Measurements from ENCODE around the gene RNF32.
A peak's percentile ranks its signal among the peaks of the same experiment; 100 is the strongest.

RNF32 gene

DNA sequence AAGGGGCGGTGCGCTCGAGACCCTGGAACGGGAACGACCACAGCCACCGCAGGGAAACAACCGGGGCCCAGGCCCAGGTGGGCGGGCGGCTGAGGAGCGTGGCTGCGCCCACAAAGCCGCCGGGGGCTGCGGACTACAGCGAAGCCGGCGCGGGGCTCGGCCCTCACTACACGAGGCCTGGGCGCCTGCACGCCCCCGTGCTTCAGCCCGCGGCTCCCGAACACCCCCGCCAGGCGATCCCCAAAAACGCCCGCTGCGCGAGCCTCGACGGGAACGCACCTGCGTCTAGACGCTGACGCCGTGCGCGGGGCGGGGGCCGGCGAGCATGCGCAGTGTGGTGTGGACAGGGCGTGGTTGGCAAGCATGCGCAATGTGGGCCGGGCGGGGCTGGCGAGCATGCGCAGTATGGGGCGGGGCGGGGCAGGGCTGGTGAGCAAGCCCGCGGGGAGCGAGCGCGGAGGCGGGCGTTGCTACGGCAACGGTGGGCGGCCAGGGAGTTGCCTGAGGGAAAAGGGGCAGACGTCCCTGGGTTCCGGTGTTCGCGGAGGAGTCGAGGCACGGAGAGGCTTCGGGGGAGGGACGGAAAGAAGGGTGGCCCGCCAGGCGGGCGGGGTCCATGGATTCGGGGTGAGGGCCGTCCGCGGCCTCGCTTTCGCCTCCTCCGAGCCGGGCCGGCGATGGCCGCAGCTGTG, at the start of gene RNF32:
Gene RNF32, plus strand, starts transcription at position 518 of the 692 bp plus-strand sequence. CDS start 3,104 bp downstream, outside the sequence.
- DNase-seq (ENCODE audit: low spot score) = peak; percentile 100

- DNase-seq (ENCODE audit: low spot score) = no peak
These were observed 48.3 kb upstream of the RNF32 start for GRCh38 chr7:156592155-156592884.

GRCh38 chr7:156594283-156595080, 46.1 kb upstream of the RNF32 start:
- no peak for DNase-seq (ENCODE audit: low spot score)

DNA sequence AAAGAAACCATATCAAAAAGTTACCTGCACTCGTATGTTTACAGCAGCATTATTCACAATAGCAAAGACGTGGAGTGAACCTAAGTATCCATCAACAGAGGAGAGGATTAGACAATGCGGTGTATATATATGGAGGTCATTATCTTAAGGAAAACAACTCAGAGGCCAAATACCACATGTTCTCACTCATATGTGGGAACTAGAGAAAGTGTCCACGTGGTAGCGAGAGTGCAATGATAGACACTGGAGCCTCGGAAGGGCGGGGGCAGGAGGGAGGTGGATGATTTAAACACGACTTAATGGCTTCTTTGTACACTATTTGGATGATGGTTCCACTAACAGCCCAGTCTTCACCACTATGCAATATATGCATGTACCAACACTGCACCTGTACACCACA, 40.1 kb upstream of the RNF32 start:
- DNase-seq (ENCODE audit: low spot score) = no peak

DNA sequence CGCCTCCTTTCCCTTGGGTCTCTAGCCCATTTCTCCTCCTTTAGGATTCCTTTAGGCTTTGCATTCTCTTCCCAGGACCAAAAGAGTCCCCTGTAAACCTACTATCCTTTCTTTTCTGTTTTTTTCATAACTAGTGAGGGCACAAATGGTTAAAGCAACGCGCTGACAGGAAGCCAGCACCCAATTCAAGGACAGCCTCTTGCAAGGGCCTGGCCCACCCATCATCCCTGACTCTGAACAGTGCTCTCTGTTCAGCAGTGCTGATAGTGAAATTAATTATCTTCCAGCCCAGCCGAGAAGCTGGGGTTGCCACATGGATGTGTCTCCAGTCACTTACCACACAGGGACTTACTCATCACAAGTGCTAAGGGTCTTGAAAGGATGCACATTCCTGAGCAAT, 38.3 kb upstream of the RNF32 start:
- no peak for DNase-seq (ENCODE audit: low spot score)

DNA sequence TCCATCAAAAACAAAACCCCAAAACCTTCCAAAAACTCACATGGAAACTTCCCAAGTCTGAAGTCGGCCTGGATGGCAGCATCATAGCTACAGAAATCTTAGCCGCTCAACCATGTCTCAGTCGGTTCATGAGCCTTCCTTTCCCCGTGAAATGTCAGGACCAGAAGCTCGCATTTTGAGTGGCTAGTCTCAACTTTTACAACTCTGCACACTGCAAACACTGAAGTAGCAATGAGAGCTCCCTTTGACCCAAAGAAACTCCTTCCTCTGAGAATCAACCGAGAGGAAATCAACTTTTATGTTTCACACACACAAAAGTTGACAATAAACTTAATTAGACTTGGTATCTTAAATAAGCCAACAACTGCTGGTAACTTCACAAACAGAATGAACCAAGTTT, 37.6 kb upstream of the RNF32 start:
- DNase-seq (ENCODE audit: low spot score) = no peak

GRCh38 chr7:156603629-156604028, 36.9 kb upstream of the RNF32 start:
- DNase-seq (ENCODE audit: low spot score) = no peak

DNA sequence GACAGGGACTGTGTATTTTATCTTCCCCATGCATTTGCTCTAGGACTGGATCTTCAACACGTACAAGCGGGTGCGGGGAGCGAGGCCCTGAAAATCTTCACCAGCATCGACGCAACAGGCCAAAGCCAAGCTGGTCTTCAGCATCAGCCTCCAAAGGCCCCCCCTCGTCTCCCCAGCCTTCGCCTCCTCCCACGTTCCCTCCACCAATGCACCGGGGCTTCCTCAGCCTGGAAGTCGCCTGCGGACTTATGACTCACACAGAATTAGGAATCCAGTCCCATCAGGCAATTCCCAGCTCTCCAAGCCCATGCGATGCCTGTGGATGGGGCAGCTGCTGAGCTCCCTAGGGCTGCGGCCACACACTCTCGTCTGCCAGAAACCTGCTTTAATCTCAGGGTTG, 36.3 kb upstream of the RNF32 start:
- DNase-seq (ENCODE audit: low spot score) = no peak

- no peak for DNase-seq (ENCODE audit: low spot score)
These were observed 35.5 kb upstream of the RNF32 start for GRCh38 chr7:156604836-156605695.

DNA sequence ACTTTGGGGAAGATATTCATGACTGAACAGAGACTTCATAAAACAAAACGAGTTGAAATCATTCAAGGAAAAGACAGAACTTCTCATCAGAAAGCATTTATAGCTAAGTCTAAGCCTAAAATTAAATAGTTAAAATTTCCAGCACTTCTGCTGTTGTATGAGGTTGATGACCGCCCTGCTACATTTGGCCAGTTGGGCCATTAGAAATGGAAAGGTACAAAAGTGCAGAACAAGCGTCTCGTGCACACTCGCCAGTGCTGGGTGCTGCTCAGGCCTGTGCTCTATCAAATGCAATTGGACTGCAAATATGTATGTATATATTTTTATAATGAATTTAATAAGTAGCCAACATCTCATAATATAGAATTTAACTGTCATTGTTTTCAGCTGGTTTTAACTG, 34.4 kb upstream of the RNF32 start:
- DNase-seq (ENCODE audit: low spot score) = no peak

DNA sequence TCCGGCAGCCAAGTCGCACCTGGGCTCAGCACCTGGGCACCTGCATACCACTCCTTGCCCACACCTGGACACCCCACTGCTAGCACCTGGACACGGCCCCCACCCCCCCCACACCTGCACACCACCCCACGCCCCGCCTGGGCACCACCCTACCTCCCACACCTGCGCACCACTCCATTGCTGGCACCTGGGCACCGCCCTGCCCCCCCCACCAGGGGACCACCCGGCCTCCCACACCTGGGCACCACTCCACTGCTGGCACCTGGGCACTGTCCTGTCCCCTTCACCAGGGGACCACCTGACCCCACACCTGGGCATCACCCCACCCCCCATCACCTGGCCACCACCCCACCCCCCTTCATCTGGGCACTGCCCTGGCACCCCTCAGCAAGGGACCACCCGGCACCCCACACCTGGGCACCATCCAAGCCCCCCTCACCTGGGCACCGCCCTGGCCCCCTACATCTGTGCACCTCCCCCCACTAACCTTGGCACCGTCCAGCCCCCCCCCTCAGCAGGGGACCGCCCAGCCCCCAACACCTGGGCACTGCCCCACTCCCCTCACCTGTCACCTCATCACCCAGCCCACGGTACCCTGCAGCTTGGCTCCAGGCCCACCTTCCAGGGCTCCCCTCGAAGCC, 33.8 kb upstream of the RNF32 start:
- no peak for DNase-seq (ENCODE audit: low spot score)

GRCh38 chr7:156607332-156608172, 33.0 kb upstream of the RNF32 start:
- DNase-seq (ENCODE audit: low spot score) = no peak

DNA sequence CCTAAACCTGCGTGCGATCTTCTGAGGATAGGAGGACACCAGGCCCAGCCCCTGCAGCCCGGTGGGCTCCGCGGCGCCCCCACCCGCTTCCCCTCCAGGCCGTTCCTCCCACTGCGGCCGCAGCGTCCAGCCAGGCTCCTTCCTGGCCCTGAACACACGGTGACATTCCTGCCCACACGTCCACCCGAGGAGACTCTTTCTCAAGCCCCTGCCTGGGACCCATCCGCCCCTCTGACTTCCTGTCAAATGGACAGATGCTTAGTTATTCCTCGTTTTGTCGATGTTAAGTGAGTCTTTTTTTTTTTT, 32.4 kb upstream of the RNF32 start:
- no peak for DNase-seq (ENCODE audit: low spot score)

GRCh38 chr7:156609010-156609877, 31.3 kb upstream of the RNF32 start:
- DNase-seq (ENCODE audit: low spot score) = no peak

DNA sequence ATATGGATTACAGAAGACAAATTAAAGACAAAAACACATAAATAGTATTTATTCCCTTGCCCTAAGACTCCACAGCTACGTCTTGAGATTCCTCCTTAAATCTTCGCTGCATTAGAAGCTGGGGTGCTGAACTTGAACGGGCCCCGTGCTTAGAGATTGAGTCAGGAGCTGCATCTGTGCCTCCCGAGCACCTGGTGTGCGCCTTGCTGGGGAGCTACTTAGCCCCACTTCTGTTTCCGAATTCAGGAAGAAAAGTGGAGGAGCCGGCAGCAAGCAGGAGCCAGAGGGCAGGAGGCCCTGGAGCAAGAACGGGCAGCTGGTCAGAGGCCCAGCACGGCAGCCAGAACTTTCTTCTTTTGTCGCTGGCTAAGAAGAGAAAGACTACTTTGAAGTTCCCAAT, 30.4 kb upstream of the RNF32 start:
- DNase-seq (ENCODE audit: low spot score) = no peak

GRCh38 chr7:156610601-156611000, 30.0 kb upstream of the RNF32 start:
- DNase-seq (ENCODE audit: low spot score) = no peak

- no peak for DNase-seq (ENCODE audit: low spot score)
These were observed 29.3 kb upstream of the RNF32 start for GRCh38 chr7:156611014-156612010.

- no peak for DNase-seq (ENCODE audit: low spot score)
These were observed 27.6 kb upstream of the RNF32 start for GRCh38 chr7:156612930-156613329.
